ENCODE data around the gene SPDEF. TPM values are rescaled to one million over a fixed set of nuclear protein-coding genes. Genes with fewer than 3 reads are reported as not detected.

SPDEF gene
- total RNA-seq, 1 experiment from 2014 or later, result 0.21 TPM

- Histone ChIP-seq H3K36me3 (replicated peaks; ENCODE audit: control insufficient read depth, insufficient read depth, low read length) (no peaks in the 10 kb centered on the region), H3K27me3 (ENCODE audit: control insufficient read depth, insufficient read depth, low read length) (no peaks in the 10 kb centered on the region), H3K4me3 (ENCODE audit: insufficient read depth, low read depth, low read length) (no peak overlapping the region)
- DNase-seq, result no peak
Measured at GRCh38 chr6:34562350-34562749, 6.2 kb upstream of the SPDEF start.

GRCh38 chr6:34561227-34561530 is 5.0 kb upstream of the SPDEF start:
- DNase-seq, result no peak
- Histone ChIP-seq H3K4me3 (ENCODE audit: insufficient read depth, low read depth, low read length) (no peak overlapping the region), H3K27me3 (ENCODE audit: control insufficient read depth, insufficient read depth, low read length) (no peaks in the 10 kb centered on the region), H3K36me3 (replicated peaks; ENCODE audit: control insufficient read depth, insufficient read depth, low read length) (no peaks in the 10 kb centered on the region)

GRCh38 chr6:34560366-34561226 is 4.5 kb upstream of the SPDEF start:
- Histone ChIP-seq H3K27me3 (ENCODE audit: control insufficient read depth, insufficient read depth, low read length) (no peaks in the 10 kb centered on the region), H3K4me3 (ENCODE audit: insufficient read depth, low read depth, low read length) (no peak overlapping the region), H3K36me3 (replicated peaks; ENCODE audit: control insufficient read depth, insufficient read depth, low read length) (no peaks in the 10 kb centered on the region)
- DNase-seq, result no peak

- no peak overlapping the region for H3K4me3 ChIP-seq (ENCODE audit: insufficient read depth, low read depth, low read length)
- no peak for DNase-seq
- H3K36me3 ChIP-seq (replicated peaks; ENCODE audit: control insufficient read depth, insufficient read depth, low read length), result no peaks in the 10 kb centered on the region
- no peaks in the 10 kb centered on the region for H3K27me3 ChIP-seq (ENCODE audit: control insufficient read depth, insufficient read depth, low read length)
Measured at GRCh38 chr6:34559651-34560365, 3.7 kb upstream of the SPDEF start.

GRCh38 chr6:34558172-34558714 is 2.1 kb upstream of the SPDEF start:
- DNase-seq, result no peak
- no peak overlapping the region for H3K4me3 ChIP-seq (ENCODE audit: insufficient read depth, low read depth, low read length)
- no peaks in the 10 kb centered on the region for H3K36me3 ChIP-seq (replicated peaks; ENCODE audit: control insufficient read depth, insufficient read depth, low read length)
- no peaks in the 10 kb centered on the region for H3K27me3 ChIP-seq (ENCODE audit: control insufficient read depth, insufficient read depth, low read length)

- no peaks in the 10 kb centered on the region for H3K27me3 ChIP-seq (ENCODE audit: control insufficient read depth, insufficient read depth, low read length)
- H3K36me3 ChIP-seq (replicated peaks; ENCODE audit: control insufficient read depth, insufficient read depth, low read length), result no peaks in the 10 kb centered on the region
- no peak overlapping the region for H3K4me3 ChIP-seq (ENCODE audit: insufficient read depth, low read depth, low read length)
- no peak for DNase-seq
Measured at GRCh38 chr6:34557228-34557627, 1.1 kb upstream of the SPDEF start.

GRCh38 chr6:34556493-34556892 is 364 bp upstream of the SPDEF start:
- no peak overlapping the region for H3K4me3 ChIP-seq (ENCODE audit: insufficient read depth, low read depth, low read length)
- no peaks in the 10 kb centered on the region for H3K36me3 ChIP-seq (replicated peaks; ENCODE audit: control insufficient read depth, insufficient read depth, low read length)
- DNase-seq, result no peak
- H3K27me3 ChIP-seq (ENCODE audit: control insufficient read depth, insufficient read depth, low read length), result no peaks in the 10 kb centered on the region

GRCh38 chr6:34555328-34555727 is 801 bp downstream of the SPDEF start:
- Histone ChIP-seq H3K27me3 (ENCODE audit: control insufficient read depth, insufficient read depth, low read length) (no peaks in the 10 kb centered on the region), H3K36me3 (replicated peaks; ENCODE audit: control insufficient read depth, insufficient read depth, low read length) (no peaks in the 10 kb centered on the region), H3K4me3 (ENCODE audit: insufficient read depth, low read depth, low read length) (no peak overlapping the region)
- no peak for DNase-seq

- Histone ChIP-seq H3K27me3 (ENCODE audit: control insufficient read depth, insufficient read depth, low read length) (no peaks in the 10 kb centered on the region), H3K4me3 (ENCODE audit: insufficient read depth, low read depth, low read length) (no peak overlapping the region), H3K36me3 (replicated peaks; ENCODE audit: control insufficient read depth, insufficient read depth, low read length) (no peaks in the 10 kb centered on the region)
- no peak for DNase-seq
Measured at GRCh38 chr6:34555007-34555322, 1.2 kb downstream of the SPDEF start.

- no peak for DNase-seq
- no peak overlapping the region for H3K4me3 ChIP-seq (ENCODE audit: insufficient read depth, low read depth, low read length)
- H3K27me3 ChIP-seq (ENCODE audit: control insufficient read depth, insufficient read depth, low read length), result no peaks in the 10 kb centered on the region
- no peaks in the 10 kb centered on the region for H3K36me3 ChIP-seq (replicated peaks; ENCODE audit: control insufficient read depth, insufficient read depth, low read length)
Measured at GRCh38 chr6:34554291-34555006, 1.7 kb downstream of the SPDEF start.

GRCh38 chr6:34553750-34554149 is 2.4 kb downstream of the SPDEF start:
- Histone ChIP-seq H3K36me3 (replicated peaks; ENCODE audit: control insufficient read depth, insufficient read depth, low read length) (no peaks in the 10 kb centered on the region), H3K4me3 (ENCODE audit: insufficient read depth, low read depth, low read length) (no peak overlapping the region), H3K27me3 (ENCODE audit: control insufficient read depth, insufficient read depth, low read length) (no peaks in the 10 kb centered on the region)
- DNase-seq, result no peak

GRCh38 chr6:34553146-34553545 is 3.0 kb downstream of the SPDEF start:
- Histone ChIP-seq H3K4me3 (ENCODE audit: insufficient read depth, low read depth, low read length) (no peak overlapping the region), H3K36me3 (replicated peaks; ENCODE audit: control insufficient read depth, insufficient read depth, low read length) (no peaks in the 10 kb centered on the region), H3K27me3 (ENCODE audit: control insufficient read depth, insufficient read depth, low read length) (no peaks in the 10 kb centered on the region)
- no peak for DNase-seq

GRCh38 chr6:34552620-34553019 is 3.5 kb downstream of the SPDEF start:
- no peak for DNase-seq
- H3K36me3 ChIP-seq (replicated peaks; ENCODE audit: control insufficient read depth, insufficient read depth, low read length), result no peaks in the 10 kb centered on the region
- H3K27me3 ChIP-seq (ENCODE audit: control insufficient read depth, insufficient read depth, low read length), result no peaks in the 10 kb centered on the region
- no peak overlapping the region for H3K4me3 ChIP-seq (ENCODE audit: insufficient read depth, low read depth, low read length)

- H3K27me3 ChIP-seq (ENCODE audit: control insufficient read depth, insufficient read depth, low read length), result no peaks in the 10 kb centered on the region
Measured at GRCh38 chr6:34551720-34552119, 4.4 kb downstream of the SPDEF start.

GRCh38 chr6:34549804-34550202 is 6.3 kb downstream of the SPDEF start:
- no peak for DNase-seq
- H3K27me3 ChIP-seq (ENCODE audit: control insufficient read depth, insufficient read depth, low read length), result no peaks in the 10 kb centered on the region
- no peak overlapping the region for H3K4me3 ChIP-seq (ENCODE audit: insufficient read depth, low read depth, low read length)
- no peaks in the 10 kb centered on the region for H3K36me3 ChIP-seq (replicated peaks; ENCODE audit: control insufficient read depth, insufficient read depth, low read length)

More at GRCh38 chr6:34551720-34552119, 4.4 kb downstream of the SPDEF start:
- H3K36me3 ChIP-seq (replicated peaks; ENCODE audit: control insufficient read depth, insufficient read depth, low read length), result no peaks in the 10 kb centered on the region
- H3K4me3 ChIP-seq (ENCODE audit: insufficient read depth, low read depth, low read length), result no peak overlapping the region
- no peak for DNase-seq

Measured in H7 (cell line).